Fibroblast of upper back skin (primary cell): ENCODE results near the gene TIMM22.
"Not testable (repeated sequence)": the region's sequence is repeated elsewhere in the genome, so short reads cannot be mapped to it uniquely, and the experiment has no call there.

Experiments
- DNase-seq: peaks from one replicate; pipeline ENCODE4 v3.0.0-alpha.2; 2013

TIMM22 gene

DNA sequence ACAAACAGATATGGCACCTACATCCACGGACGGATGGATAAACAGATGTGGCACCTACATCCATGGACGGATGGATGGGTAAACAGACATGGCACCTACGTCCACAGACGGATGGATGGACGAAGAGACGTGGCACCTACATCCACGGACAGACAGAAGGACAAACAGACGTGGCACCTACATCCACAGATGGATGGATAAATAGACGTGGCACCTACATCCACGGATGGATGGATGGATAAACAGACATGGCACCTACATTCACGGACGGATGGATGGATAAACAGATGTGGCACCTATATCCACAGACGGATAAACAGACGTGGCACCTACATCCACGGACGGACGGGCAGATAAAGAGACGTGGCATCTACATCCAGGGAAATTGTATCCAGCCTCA is 45.6 kb downstream of the TIMM22 start:
- DNase-seq = no peak

- DNase-seq = no peak
Observed at GRCh38 chr17:1043601-1044251, 46.8 kb downstream of the TIMM22 start.

DNA sequence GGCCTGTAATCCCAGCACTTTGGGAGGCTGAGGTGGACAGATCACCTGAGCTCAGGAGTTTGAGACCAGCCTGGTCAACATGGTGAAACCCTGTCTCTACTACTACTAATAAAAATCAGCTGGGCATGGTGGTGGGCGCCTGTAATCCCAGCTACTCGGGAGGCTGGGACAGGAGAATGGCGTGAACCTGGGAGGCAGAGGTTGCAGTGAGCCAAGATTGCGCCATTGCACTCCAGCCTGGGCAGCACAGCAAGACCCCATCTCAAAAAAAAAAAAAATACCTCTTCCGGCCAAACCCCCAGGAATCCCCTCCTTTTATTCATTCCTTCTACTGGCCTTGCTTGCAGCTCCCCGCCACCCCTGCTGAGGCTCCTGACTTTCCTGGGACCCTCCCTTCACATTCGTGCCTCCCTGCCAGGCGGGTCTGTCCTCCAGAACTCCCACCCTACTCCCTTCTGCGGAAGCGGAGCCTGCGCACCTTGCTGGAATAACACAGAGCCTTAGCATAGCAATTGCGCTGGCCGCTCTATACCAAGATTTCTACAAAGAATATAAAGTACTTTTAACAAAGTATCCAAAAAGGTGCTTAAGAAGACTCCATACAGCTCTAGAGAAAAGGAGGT is 47.6 kb downstream of the TIMM22 start:
- not testable (repeated sequence) for DNase-seq

DNA sequence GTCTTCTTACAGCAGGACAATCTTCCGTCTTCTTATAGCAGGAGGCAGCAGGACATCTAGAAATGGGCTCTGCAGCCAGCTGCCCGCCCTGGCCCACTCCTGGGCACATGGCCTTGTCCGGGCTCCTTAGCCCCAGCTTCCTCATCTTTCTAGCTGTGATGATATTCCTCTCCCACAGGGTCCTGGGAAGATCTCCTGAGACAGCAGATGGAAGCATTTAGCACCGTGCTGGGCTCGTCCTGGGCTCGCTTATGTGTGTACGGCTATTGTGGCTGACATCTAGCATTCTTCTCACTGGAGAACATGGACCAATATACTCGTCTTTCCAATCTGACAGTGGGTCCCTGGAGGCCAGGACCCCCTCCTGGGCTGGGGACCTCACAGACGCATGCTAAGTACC is 48.5 kb downstream of the TIMM22 start:
- DNase-seq = no peak

GRCh38 chr17:1047177-1047878 is 50.4 kb downstream of the TIMM22 start:
- peak; percentile 57 for DNase-seq

GRCh38 chr17:1047879-1048470 is 51.0 kb downstream of the TIMM22 start:
- no peak for DNase-seq

- DNase-seq = not testable (repeated sequence)
Observed at GRCh38 chr17:1048516-1049115, 51.7 kb downstream of the TIMM22 start.

- DNase-seq = no peak
Observed at GRCh38 chr17:1049446-1050225, 52.7 kb downstream of the TIMM22 start.

DNA sequence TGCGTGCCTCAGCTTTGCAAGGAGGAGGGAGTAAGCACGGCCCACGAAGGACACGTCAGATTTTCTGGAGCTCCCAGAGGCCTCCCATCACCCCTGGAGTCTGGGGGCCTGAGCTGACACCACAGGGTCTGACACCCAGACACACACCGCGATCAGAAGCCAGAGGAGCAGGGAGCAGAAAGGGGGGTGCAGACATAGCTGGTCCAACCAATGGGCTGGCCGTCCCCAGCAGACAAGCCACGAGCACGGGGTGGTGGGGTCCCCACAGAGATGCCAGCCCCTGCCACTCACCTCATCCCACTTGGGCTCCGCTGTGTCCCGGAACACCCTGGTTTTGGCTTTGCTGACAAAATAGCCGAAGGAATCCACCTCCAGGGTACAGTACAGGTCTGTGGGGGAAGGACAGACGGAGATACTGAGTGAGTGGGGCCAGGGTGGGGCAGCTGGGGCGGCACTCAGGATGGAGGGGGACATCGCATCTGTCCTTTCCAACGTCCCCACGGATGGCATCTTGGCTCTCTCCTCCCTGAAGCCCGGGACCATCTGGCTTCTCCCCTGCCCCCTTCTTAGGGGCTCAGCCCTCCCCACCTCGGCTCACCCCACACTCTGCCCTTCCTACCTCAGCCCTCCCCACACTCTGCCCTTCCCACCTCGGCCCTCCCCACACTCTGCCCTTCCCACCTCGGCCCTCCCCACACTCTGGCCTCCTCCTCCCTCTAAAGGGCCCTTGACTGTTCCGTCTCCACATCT is 53.5 kb downstream of the TIMM22 start:
- no peak for DNase-seq

DNA sequence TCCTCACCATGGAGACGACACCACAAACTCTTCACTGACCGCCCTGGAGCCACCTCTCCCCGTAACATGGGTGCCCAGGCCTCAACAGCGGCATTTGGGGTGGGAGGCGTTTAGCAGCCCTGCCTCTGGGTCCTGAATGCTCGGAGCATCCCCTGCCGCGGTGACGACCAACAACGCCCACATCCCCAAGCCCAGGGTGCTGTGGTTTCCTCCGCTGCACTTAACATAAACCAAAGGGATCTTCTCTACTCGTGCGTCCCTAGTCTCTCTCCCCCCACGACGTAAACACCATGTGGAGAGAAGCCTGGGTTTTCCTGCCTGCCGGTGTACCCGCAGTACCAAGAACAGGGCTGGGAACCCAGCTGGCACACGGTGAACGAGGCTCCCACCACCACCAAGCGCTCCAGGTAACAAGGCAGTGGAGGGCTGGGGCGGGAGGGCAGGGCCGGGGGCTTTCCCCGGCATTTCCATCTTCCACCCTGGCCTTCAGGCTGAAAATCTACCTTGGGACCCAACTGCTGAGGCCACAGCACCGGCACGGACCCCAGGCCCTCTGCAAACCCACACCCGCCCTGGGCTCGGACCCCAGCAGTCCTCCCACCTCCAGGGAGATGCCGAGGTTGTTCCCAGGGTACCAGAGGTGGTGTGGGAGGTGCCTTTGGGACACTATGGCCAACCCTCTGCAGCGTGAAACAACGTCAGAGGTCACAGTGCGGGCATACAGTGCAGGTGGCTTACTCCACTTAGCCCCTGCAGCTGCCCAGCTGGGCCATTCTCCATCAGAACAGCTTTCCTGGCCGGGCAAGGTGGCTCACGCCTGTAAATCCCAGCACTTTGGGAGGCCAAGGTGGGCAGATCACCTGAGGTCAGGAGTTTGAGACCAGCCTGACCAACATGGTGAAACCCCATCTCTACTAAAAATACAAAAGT is 54.3 kb downstream of the TIMM22 start:
- DNase-seq = no peak
